Activated naive CD8-positive, alpha-beta T cell treated with anti-CD3 and anti-CD28 coated beads, Interleukin-2, amount 10 ng/mL, durations not matched to agents 7 days and 5 days (primary cell): ENCODE results near the gene B4GALT3. TPM values are rescaled to one million over a fixed set of nuclear protein-coding genes. Genes with fewer than 3 reads are reported as not detected.

Source experiments
- ATAC-seq: fragments of 150-1000 bp; cut with Tn5 transposase; one replicate; pipeline ENCODE4 v1.10.0; 2021; ENCODE audit warnings: low read depth, moderate library complexity
- POLR2A ChIA-PET: fragments of 350-600 bp; sonication (Branson Sonifier 250); formaldehyde crosslinking; loops from one replicate; lab custom pipeline; 2021; ENCODE audit warnings: antibody characterized with exemption; lab: Charles Lee
- DNase-seq: peaks from one replicate; pipeline ENCODE4 v3.0.0; 2021
- H3K27ac Mint-ChIP-seq: one replicate; pipeline ENCODE4 v1.8.0; 2022; ENCODE audit warnings: mild to moderate bottlenecking, mixed read lengths
- H3K27me3 Mint-ChIP-seq: one replicate; pipeline ENCODE4 v1.8.0; 2022; ENCODE audit warnings: mild to moderate bottlenecking, moderate library complexity, mixed read lengths
- H3K36me3 Mint-ChIP-seq: one replicate; pipeline ENCODE4 v1.8.0; 2021; ENCODE audit warnings: mild to moderate bottlenecking, mixed read lengths
- H3K4me1 Mint-ChIP-seq: one replicate; pipeline ENCODE4 v1.8.0; 2021; ENCODE audit warnings: mixed read lengths
- H3K4me3 Mint-ChIP-seq: one replicate; pipeline ENCODE4 v1.8.0; 2022; ENCODE audit warnings: mild to moderate bottlenecking, moderate library complexity, mixed read lengths
- H3K9me3 Mint-ChIP-seq: one replicate; pipeline ENCODE4 v1.8.0; 2021; ENCODE audit warnings: mixed read lengths
- total RNA-seq, 2 experiments: library from RNA; stranded (reverse); gene quantifications; one replicate each; pipeline ENCODE4 v1.2.3, GENCODE V29; 2021

Gene B4GALT3
- total RNA-seq, 2 experiments from 2014 or later: 54.5 to 54.8 TPM

- H3K36me3 Mint-ChIP-seq: peaks cover 13% of the 10 kb centered on the region
- POLR2A ChIA-PET: interaction anchor here (0.6 to 4.9 kb wide), 6 partner anchors 9 to 105 kb away, joined by 3 to 53 read pairs (median 7); partner anchors contain the start of gene TOMM40L
- peak overlapping the region; percentile 97 for H3K27ac Mint-ChIP-seq
- DNase-seq (no peak), ATAC-seq (peak; percentile 14)
- peaks cover 62% of the 10 kb centered on the region for H3K4me1 Mint-ChIP-seq
- H3K4me3 Mint-ChIP-seq: peak overlapping the region; percentile 76
- H3K9me3 Mint-ChIP-seq: no peaks in the 10 kb centered on the region
- no peaks in the 10 kb centered on the region for H3K27me3 Mint-ChIP-seq
These were observed 23.2 kb upstream of the B4GALT3 start for GRCh38 chr1:161200421-161200991.

GRCh38 chr1:161199506-161200139 lies 22.3 kb upstream of the B4GALT3 start:
- no peaks in the 10 kb centered on the region for H3K27me3 Mint-ChIP-seq
- peaks cover 9% of the 10 kb centered on the region for H3K36me3 Mint-ChIP-seq
- H3K4me1 Mint-ChIP-seq: peaks cover 63% of the 10 kb centered on the region
- H3K27ac Mint-ChIP-seq: peak overlapping the region; percentile 97
- DNase-seq: no peak
- POLR2A ChIA-PET: interaction anchor here (1.4 kb wide), 2 partner anchors 26 to 34 kb away, joined by 6 to 8 read pairs; partner anchors contain the start of genes PPOX and TOMM40L
- H3K9me3 Mint-ChIP-seq: no peaks in the 10 kb centered on the region
- ATAC-seq: no peak
- peak overlapping the region; percentile 76 for H3K4me3 Mint-ChIP-seq

GRCh38 chr1:161198897-161199431 lies 21.7 kb upstream of the B4GALT3 start, which contains the start of gene ADAMTS4:
Gene ADAMTS4, minus strand, starts transcription at chr1:161199054. Its CDS starts 427 bp downstream, at chr1:161198627.
- POLR2A ChIA-PET: interaction anchor here (1.0 to 1.7 kb wide), 4 partner anchors 17 to 33 kb away, joined by 3 to 8 read pairs (median 6); partner anchors contain the start of genes PPOX and TOMM40L
- Mint-ChIP-seq H3K9me3 (no peaks in the 10 kb centered on the region), H3K27ac (peak within 1 kb of the TSS; percentile 97), H3K4me3 (peak within 1 kb of the TSS; percentile 76), H3K27me3 (no peaks in the 10 kb centered on the region), H3K36me3 (peaks cover 2% of the 10 kb centered on the region), H3K4me1 (peaks cover 58% of the 10 kb centered on the region)
- DNase-seq (no peak), ATAC-seq (no peak)

GRCh38 chr1:161198194-161198896 lies 21.0 kb upstream of the B4GALT3 start:
- Mint-ChIP-seq H3K9me3 (no peaks in the 10 kb centered on the region), H3K36me3 (peaks cover 2% of the 10 kb centered on the region), H3K4me1 (peaks cover 54% of the 10 kb centered on the region), H3K4me3 (no peak overlapping the region), H3K27me3 (no peaks in the 10 kb centered on the region), H3K27ac (peak overlapping the region; percentile 64)
- POLR2A ChIA-PET: interaction anchor here (1.0 to 1.9 kb wide), 5 partner anchors 13 to 33 kb away, joined by 3 to 8 read pairs (median 7); partner anchors contain the start of genes PPOX and TOMM40L
- DNase-seq: no peak
- no peak for ATAC-seq

GRCh38 chr1:161197560-161198193 lies 20.4 kb upstream of the B4GALT3 start:
- H3K36me3 Mint-ChIP-seq: peaks cover 2% of the 10 kb centered on the region

GRCh38 chr1:161196521-161197451 lies 19.5 kb upstream of the B4GALT3 start:
- Mint-ChIP-seq H3K27me3 (no peaks in the 10 kb centered on the region), H3K9me3 (no peaks in the 10 kb centered on the region), H3K4me3 (no peak overlapping the region), H3K36me3 (no peaks in the 10 kb centered on the region), H3K27ac (peak overlapping the region; percentile 85), H3K4me1 (peaks cover 55% of the 10 kb centered on the region)
- DNase-seq: no peak
- no peak for ATAC-seq
- POLR2A ChIA-PET: interaction anchor here (0.6 to 1.9 kb wide), 4 partner anchors 11 to 109 kb away, joined by 3 to 7 read pairs (median 5); no protein-coding TSS in a partner anchor

More at GRCh38 chr1:161197560-161198193, 20.4 kb upstream of the B4GALT3 start:
- H3K9me3 Mint-ChIP-seq: no peaks in the 10 kb centered on the region
- POLR2A ChIA-PET: interaction anchor here (0.6 to 1.9 kb wide), 5 partner anchors 12 to 100 kb away, joined by 3 to 8 read pairs (median 7); partner anchors contain the start of gene TOMM40L
- ATAC-seq (no peak), DNase-seq (no peak)
- peaks cover 53% of the 10 kb centered on the region for H3K4me1 Mint-ChIP-seq
- peak overlapping the region; percentile 85 for H3K27ac Mint-ChIP-seq
- no peak overlapping the region for H3K4me3 Mint-ChIP-seq
- no peaks in the 10 kb centered on the region for H3K27me3 Mint-ChIP-seq

- Mint-ChIP-seq H3K9me3 (no peaks in the 10 kb centered on the region), H3K27me3 (no peaks in the 10 kb centered on the region)
- POLR2A ChIA-PET: no interaction called here
These were observed 18.8 kb upstream of the B4GALT3 start for GRCh38 chr1:161196111-161196510.

GRCh38 chr1:161195171-161195570 lies 17.9 kb upstream of the B4GALT3 start:
- POLR2A ChIA-PET: interaction anchor here (1.7 to 1.9 kb wide), 2 partner anchors 10 to 18 kb away, joined by 4 to 7 read pairs; partner anchors contain the start of gene B4GALT3
- peak overlapping the region; percentile 70 for H3K27ac Mint-ChIP-seq
- H3K36me3 Mint-ChIP-seq: no peaks in the 10 kb centered on the region
- no peak for DNase-seq
- H3K27me3 Mint-ChIP-seq: no peaks in the 10 kb centered on the region
- ATAC-seq: peak; percentile 25
- H3K4me1 Mint-ChIP-seq: peaks cover 40% of the 10 kb centered on the region
- no peak overlapping the region for H3K4me3 Mint-ChIP-seq
- no peaks in the 10 kb centered on the region for H3K9me3 Mint-ChIP-seq

More at GRCh38 chr1:161196111-161196510, 18.8 kb upstream of the B4GALT3 start:
- Mint-ChIP-seq H3K27ac (no peak overlapping the region), H3K36me3 (no peaks in the 10 kb centered on the region), H3K4me3 (no peak overlapping the region), H3K4me1 (peaks cover 50% of the 10 kb centered on the region)
- DNase-seq (no peak), ATAC-seq (no peak)

GRCh38 chr1:161193561-161194235 lies 16.4 kb upstream of the B4GALT3 start:
- DNase-seq (no peak), ATAC-seq (no peak)
- H3K36me3 Mint-ChIP-seq: no peaks in the 10 kb centered on the region
- peaks cover 38% of the 10 kb centered on the region for H3K4me1 Mint-ChIP-seq
- H3K27ac Mint-ChIP-seq: peak overlapping the region; percentile 90
- H3K9me3 Mint-ChIP-seq: no peaks in the 10 kb centered on the region
- no peak overlapping the region for H3K4me3 Mint-ChIP-seq
- no peaks in the 10 kb centered on the region for H3K27me3 Mint-ChIP-seq
- POLR2A ChIA-PET: interaction anchor here (1.2 to 4.1 kb wide), 4 partner anchors 9 to 17 kb away, joined by 4 to 22 read pairs (median 6); partner anchors contain the start of genes B4GALT3 and NDUFS2

GRCh38 chr1:161192476-161193465 lies 15.5 kb upstream of the B4GALT3 start:
- peak; percentile 81 for ATAC-seq
- POLR2A ChIA-PET: interaction anchor here (0.5 to 4.1 kb wide), 7 partner anchors 10 to 70 kb away, joined by 3 to 22 read pairs (median 5); partner anchors contain the start of genes B4GALT3, NDUFS2 and TOMM40L

More at GRCh38 chr1:161192476-161193465, 15.5 kb upstream of the B4GALT3 start:
- H3K4me1 Mint-ChIP-seq: peaks cover 40% of the 10 kb centered on the region
- H3K4me3 Mint-ChIP-seq: no peak overlapping the region
- DNase-seq: peak; percentile 58
- H3K9me3 Mint-ChIP-seq: no peaks in the 10 kb centered on the region
- H3K36me3 Mint-ChIP-seq: no peaks in the 10 kb centered on the region
- peak overlapping the region; percentile 90 for H3K27ac Mint-ChIP-seq
- no peaks in the 10 kb centered on the region for H3K27me3 Mint-ChIP-seq
